ENCODE measurements around the gene TAF11L2.
"Not testable (repeated sequence)": the region's sequence is repeated elsewhere in the genome, so short reads cannot be mapped to it uniquely, and the experiment has no call there.

The TAF11L2 gene

GRCh38 chr5:17497931-17498330, at the start of gene TAF11L2:
Gene TAF11L2, plus strand, starts transcription at chr5:17498231.
- FAIRE-seq; DNase-seq (ENCODE audit: insufficient read length, low spot score): not testable (repeated sequence)

- FAIRE-seq (no peak), DNase-seq (ENCODE audit: insufficient read length, low spot score) (no peak)
- no peak for TF ChIP-seq CTCF (IDR thresholded peaks at IDR 0.05; ENCODE audit: insufficient read depth, missing control alignments)
Observed at GRCh38 chr5:17448877-17449276, 49.2 kb upstream of the TAF11L2 start.

DNA sequence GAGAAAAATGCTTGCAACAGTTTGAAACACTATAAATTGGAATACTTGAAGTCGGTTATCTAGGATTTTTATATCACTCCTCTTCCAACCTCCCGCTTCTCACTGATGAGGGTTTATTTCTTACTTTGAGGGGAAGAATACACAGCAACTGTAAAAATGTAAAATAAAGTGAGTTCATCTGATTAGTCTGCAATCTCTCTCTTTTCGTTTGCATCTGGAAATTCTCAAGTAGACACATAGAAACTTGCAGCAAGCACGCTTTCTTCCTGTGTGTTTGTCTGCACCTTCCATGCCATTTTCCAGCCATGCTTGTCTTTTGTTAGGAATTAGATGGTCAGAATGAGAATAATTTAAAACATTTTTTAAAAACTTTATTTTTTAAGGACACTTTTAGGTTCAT, 45.1 kb upstream of the TAF11L2 start:
- no peak for FAIRE-seq
- no peak for TF ChIP-seq CTCF (IDR thresholded peaks at IDR 0.05; ENCODE audit: insufficient read depth, missing control alignments)

DNA sequence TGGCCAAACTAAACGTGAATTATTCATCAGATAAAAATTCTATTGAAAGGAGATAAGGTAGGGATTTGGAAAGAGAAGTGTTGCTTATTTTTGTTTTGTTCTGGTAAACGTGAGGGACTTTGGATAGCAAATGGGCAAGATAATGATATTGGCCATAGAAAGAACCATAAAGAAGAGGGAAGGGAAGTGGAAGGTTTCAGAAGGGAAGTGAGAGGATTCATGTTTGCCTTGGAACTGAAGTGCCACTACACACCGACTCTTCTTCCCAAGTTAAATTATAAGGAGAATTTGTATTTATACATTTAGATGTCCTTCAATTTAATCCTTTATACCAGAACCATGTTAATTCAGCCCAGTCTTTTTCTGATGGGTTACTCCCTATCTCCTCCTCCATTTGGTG, 42.1 kb upstream of the TAF11L2 start:
- FAIRE-seq (no peak), DNase-seq (ENCODE audit: insufficient read length, low spot score) (no peak)
- TF ChIP-seq CTCF (IDR thresholded peaks at IDR 0.05; ENCODE audit: insufficient read depth, missing control alignments), result no peak

More for the DNA sequence above, 45.1 kb upstream of the TAF11L2 start:
- DNase-seq (ENCODE audit: insufficient read length, low spot score), result no peak

GRCh38 chr5:17461793-17462192, 36.2 kb upstream of the TAF11L2 start:
- FAIRE-seq (no peak), DNase-seq (ENCODE audit: insufficient read length, low spot score) (no peak)
- no peak for TF ChIP-seq CTCF (IDR thresholded peaks at IDR 0.05; ENCODE audit: insufficient read depth, missing control alignments)

DNA sequence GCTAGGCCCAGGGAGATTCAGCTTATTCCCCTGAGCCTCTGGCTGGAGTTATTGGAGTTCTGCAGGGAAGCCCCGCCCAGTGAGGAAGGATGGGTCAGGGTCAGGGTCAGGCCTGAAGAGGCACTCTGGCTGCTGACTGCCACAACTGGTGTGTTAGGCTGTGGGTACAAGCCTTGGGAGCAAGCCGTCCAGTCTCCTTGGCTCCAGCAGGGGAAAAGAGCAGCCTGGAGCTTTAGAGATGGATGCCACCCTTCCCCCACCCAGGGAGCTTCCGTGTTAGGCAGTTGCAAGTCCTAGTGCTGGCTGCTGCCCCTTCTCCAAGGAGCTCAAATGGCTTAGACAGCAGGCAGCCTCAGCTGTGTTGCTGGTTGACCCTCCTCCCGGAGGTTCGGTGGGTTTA, 34.4 kb upstream of the TAF11L2 start:
- FAIRE-seq, result no peak
- DNase-seq (ENCODE audit: insufficient read length, low spot score), result no peak
- TF ChIP-seq CTCF (IDR thresholded peaks at IDR 0.05; ENCODE audit: insufficient read depth, missing control alignments), result no peak

DNA sequence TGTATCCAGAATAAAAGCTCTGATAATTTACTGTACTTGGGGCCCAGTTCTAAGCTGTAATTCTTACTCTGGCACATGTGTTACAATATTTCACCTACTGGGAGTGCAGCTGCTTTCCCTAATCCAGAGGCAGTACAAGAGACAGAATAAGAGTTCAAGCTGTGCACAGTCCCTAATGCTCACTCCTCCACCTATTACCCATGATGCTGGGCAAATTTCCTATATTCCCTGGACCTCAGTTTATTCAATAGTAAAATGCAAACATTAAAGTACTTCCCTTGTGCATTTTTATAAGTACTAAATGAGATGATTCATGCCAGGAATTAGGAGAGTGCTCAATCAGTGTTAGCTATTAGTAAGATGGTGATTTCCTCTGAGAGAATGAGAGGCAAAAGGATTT, 28.0 kb upstream of the TAF11L2 start:
- no peak for TF ChIP-seq CTCF (IDR thresholded peaks at IDR 0.05; ENCODE audit: insufficient read depth, missing control alignments)
- FAIRE-seq, result no peak
- DNase-seq (ENCODE audit: insufficient read length, low spot score), result no peak

- not testable (repeated sequence) for FAIRE-seq; DNase-seq (ENCODE audit: insufficient read length, low spot score)
Observed at GRCh38 chr5:17475064-17475463, 23.0 kb upstream of the TAF11L2 start.
